ENCODE measurements around the gene EDC4. TPM values are rescaled to one million over a fixed set of nuclear protein-coding genes. Genes with fewer than 3 reads are reported as not detected.

Gene EDC4
- total and polyA plus RNA-seq, 2 experiments from 2014 or later, result 39.6 to 98.5 TPM

DNA sequence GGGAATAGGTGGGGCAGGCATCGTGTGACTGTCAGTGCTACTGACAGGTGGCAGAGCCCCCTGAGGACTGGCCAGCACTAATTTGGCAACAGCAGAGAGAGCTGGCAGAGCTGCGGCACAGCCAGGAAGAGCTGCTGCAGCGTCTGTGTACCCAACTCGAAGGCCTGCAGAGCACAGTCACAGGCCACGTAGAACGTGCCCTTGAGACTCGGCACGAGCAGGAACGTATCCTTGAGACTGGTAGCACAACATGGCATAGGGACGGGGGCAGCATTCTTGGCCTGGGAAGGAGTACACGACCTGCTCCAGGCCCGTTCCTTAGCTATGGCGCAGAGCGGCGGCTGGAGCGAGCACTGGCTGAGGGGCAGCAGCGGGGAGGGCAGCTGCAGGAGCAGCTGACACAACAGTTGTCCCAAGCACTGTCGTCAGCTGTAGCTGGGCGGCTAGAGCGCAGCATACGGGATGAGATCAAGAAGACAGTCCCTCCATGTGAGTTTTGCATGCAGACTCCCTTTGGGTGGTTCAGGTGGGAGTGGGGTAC is 8.8 kb downstream of the EDC4 start:
- Mint-ChIP-seq H3K4me3 (no peak overlapping the region), H3K27ac (no peak overlapping the region), H3K9me3 (no peaks in the 10 kb centered on the region; the same call in 2 of the 3 replicates), H3K4me1 (peaks cover 20% of the 10 kb centered on the region), H3K27me3 (ENCODE audit: insufficient read depth, low read depth, poor library complexity) (peaks cover 20% of the 10 kb centered on the region), H3K36me3 (ENCODE audit: low read depth) (peaks cover 60% of the 10 kb centered on the region)
- Histone ChIP-seq H3K9me2 (ENCODE audit: insufficient read depth) (no peaks in the 10 kb centered on the region), H3K4me2 (no peak overlapping the region), H3F3A (replicated peaks; ENCODE audit: low read depth) (peaks cover 25% of the 10 kb centered on the region; the same call in 1 of the 2 replicates), H3K79me2 (replicated peaks; ENCODE audit: insufficient read depth) (no peaks in the 10 kb centered on the region), H3K36me3 (ENCODE audit: insufficient read depth) (peaks cover 24% of the 10 kb centered on the region; the same call in 1 of the 2 replicates), H3K27ac (ENCODE audit: low read depth) (no peak overlapping the region), H3K4me1 (ENCODE audit: insufficient read depth) (peaks cover 25% of the 10 kb centered on the region), H3K27me3 (ENCODE audit: insufficient read depth) (no peaks in the 10 kb centered on the region), H2AFZ (no peak overlapping the region), H4K20me1 (replicated peaks; ENCODE audit: insufficient read depth) (no peaks in the 10 kb centered on the region; the same call in 1 of the 2 replicates), H3K4me3 (no peak overlapping the region)
- ATAC-seq (no peak), DNase-seq (ENCODE audit: low spot score) (no peak)
- no peak for TF ChIP-seq NANOG (IDR thresholded peaks at IDR 0.05; ENCODE audit: borderline replicate concordance)
- TF ChIP-seq ZNF114 (CRISPR knock-in tag; IDR thresholded peaks at IDR 0.05), result no peak
- TF ChIP-seq CREB1 (CRISPR knock-in tag; IDR thresholded peaks at IDR 0.05; ENCODE audit: low read depth), result no peak
- no peak for TF ChIP-seq STAT1 (IDR thresholded peaks at IDR 0.05; ENCODE audit: unreplicated experiment)
- TF ChIP-seq, protein P1, sequence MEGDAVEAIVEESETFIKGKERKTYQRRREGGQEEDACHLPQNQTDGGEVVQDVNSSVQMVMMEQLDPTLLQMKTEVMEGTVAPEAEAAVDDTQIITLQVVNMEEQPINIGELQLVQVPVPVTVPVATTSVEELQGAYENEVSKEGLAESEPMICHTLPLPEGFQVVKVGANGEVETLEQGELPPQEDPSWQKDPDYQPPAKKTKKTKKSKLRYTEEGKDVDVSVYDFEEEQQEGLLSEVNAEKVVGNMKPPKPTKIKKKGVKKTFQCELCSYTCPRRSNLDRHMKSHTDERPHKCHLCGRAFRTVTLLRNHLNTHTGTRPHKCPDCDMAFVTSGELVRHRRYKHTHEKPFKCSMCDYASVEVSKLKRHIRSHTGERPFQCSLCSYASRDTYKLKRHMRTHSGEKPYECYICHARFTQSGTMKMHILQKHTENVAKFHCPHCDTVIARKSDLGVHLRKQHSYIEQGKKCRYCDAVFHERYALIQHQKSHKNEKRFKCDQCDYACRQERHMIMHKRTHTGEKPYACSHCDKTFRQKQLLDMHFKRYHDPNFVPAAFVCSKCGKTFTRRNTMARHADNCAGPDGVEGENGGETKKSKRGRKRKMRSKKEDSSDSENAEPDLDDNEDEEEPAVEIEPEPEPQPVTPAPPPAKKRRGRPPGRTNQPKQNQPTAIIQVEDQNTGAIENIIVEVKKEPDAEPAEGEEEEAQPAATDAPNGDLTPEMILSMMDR (conservative IDR thresholded peaks at IDR 0.05; ENCODE audit: low read depth in 2 of 2), result no peak
- TF ChIP-seq, protein P2, sequence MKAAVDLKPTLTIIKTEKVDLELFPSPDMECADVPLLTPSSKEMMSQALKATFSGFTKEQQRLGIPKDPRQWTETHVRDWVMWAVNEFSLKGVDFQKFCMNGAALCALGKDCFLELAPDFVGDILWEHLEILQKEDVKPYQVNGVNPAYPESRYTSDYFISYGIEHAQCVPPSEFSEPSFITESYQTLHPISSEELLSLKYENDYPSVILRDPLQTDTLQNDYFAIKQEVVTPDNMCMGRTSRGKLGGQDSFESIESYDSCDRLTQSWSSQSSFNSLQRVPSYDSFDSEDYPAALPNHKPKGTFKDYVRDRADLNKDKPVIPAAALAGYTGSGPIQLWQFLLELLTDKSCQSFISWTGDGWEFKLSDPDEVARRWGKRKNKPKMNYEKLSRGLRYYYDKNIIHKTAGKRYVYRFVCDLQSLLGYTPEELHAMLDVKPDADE (IDR thresholded peaks at IDR 0.05), result no peak
- no peak for TF ChIP-seq EZH2 (IDR thresholded peaks at IDR 0.05; ENCODE audit: low read depth, unreplicated experiment)
- TF ChIP-seq JUNB (IDR thresholded peaks at IDR 0.05; ENCODE audit: unreplicated experiment), result no peak
- TF ChIP-seq POLR2AphosphoS5 (IDR thresholded peaks at IDR 0.05; ENCODE audit: low read depth), result no peak
- TF ChIP-seq, protein P3, sequence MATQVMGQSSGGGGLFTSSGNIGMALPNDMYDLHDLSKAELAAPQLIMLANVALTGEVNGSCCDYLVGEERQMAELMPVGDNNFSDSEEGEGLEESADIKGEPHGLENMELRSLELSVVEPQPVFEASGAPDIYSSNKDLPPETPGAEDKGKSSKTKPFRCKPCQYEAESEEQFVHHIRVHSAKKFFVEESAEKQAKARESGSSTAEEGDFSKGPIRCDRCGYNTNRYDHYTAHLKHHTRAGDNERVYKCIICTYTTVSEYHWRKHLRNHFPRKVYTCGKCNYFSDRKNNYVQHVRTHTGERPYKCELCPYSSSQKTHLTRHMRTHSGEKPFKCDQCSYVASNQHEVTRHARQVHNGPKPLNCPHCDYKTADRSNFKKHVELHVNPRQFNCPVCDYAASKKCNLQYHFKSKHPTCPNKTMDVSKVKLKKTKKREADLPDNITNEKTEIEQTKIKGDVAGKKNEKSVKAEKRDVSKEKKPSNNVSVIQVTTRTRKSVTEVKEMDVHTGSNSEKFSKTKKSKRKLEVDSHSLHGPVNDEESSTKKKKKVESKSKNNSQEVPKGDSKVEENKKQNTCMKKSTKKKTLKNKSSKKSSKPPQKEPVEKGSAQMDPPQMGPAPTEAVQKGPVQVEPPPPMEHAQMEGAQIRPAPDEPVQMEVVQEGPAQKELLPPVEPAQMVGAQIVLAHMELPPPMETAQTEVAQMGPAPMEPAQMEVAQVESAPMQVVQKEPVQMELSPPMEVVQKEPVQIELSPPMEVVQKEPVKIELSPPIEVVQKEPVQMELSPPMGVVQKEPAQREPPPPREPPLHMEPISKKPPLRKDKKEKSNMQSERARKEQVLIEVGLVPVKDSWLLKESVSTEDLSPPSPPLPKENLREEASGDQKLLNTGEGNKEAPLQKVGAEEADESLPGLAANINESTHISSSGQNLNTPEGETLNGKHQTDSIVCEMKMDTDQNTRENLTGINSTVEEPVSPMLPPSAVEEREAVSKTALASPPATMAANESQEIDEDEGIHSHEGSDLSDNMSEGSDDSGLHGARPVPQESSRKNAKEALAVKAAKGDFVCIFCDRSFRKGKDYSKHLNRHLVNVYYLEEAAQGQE (IDR thresholded peaks at IDR 0.05; ENCODE audit: unreplicated experiment), result no peak
- TF ChIP-seq ZNF331 (CRISPR knock-in tag; IDR thresholded peaks at IDR 0.05; ENCODE audit: low read depth), result no peak
- TF ChIP-seq, protein P4, sequence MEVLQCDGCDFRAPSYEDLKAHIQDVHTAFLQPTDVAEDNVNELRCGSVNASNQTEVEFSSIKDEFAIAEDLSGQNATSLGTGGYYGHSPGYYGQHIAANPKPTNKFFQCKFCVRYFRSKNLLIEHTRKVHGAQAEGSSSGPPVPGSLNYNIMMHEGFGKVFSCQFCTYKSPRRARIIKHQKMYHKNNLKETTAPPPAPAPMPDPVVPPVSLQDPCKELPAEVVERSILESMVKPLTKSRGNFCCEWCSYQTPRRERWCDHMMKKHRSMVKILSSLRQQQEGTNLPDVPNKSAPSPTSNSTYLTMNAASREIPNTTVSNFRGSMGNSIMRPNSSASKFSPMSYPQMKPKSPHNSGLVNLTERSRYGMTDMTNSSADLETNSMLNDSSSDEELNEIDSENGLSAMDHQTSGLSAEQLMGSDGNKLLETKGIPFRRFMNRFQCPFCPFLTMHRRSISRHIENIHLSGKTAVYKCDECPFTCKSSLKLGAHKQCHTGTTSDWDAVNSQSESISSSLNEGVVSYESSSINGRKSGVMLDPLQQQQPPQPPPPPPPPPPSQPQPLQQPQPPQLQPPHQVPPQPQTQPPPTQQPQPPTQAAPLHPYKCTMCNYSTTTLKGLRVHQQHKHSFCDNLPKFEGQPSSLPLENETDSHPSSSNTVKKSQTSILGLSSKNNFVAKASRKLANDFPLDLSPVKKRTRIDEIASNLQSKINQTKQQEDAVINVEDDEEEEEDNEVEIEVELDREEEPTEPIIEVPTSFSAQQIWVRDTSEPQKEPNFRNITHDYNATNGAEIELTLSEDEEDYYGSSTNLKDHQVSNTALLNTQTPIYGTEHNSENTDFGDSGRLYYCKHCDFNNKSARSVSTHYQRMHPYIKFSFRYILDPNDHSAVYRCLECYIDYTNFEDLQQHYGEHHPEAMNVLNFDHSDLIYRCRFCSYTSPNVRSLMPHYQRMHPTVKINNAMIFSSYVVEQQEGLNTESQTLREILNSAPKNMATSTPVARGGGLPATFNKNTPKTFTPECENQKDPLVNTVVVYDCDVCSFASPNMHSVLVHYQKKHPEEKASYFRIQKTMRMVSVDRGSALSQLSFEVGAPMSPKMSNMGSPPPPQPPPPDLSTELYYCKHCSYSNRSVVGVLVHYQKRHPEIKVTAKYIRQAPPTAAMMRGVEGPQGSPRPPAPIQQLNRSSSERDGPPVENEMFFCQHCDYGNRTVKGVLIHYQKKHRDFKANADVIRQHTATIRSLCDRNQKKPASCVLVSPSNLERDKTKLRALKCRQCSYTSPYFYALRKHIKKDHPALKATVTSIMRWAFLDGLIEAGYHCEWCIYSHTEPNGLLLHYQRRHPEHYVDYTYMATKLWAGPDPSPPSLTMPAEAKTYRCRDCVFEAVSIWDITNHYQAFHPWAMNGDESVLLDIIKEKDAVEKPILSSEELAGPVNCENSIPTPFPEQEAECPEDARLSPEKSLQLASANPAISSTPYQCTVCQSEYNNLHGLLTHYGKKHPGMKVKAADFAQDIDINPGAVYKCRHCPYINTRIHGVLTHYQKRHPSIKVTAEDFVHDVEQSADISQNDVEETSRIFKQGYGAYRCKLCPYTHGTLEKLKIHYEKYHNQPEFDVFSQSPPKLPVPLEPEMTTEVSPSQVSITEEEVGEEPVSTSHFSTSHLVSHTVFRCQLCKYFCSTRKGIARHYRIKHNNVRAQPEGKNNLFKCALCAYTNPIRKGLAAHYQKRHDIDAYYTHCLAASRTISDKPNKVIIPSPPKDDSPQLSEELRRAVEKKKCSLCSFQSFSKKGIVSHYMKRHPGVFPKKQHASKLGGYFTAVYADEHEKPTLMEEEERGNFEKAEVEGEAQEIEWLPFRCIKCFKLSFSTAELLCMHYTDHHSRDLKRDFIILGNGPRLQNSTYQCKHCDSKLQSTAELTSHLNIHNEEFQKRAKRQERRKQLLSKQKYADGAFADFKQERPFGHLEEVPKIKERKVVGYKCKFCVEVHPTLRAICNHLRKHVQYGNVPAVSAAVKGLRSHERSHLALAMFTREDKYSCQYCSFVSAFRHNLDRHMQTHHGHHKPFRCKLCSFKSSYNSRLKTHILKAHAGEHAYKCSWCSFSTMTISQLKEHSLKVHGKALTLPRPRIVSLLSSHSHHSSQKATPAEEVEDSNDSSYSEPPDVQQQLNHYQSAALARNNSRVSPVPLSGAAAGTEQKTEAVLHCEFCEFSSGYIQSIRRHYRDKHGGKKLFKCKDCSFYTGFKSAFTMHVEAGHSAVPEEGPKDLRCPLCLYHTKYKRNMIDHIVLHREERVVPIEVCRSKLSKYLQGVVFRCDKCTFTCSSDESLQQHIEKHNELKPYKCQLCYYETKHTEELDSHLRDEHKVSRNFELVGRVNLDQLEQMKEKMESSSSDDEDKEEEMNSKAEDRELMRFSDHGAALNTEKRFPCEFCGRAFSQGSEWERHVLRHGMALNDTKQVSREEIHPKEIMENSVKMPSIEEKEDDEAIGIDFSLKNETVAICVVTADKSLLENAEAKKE (CRISPR knock-in tag; IDR thresholded peaks at IDR 0.05), result no peak

Data from GM23338 (cell line).